Mucosa of rectum (tissue), 2 donors: ENCODE data around the gene ALK.

Source experiments
- H3K27ac ChIP-seq, 2 donors: one replicate each; pipeline ENCODE4 v1.7.0; 2013; ENCODE audit warnings: inconsistent platforms in 2 of 2, low read depth in 2 of 2, low read length in 2 of 2
- H3K27me3 ChIP-seq, 2 donors: one replicate each; pipeline ENCODE4 v1.7.0; 2013; ENCODE audit warnings: low read length in 2 of 2; ENCODE audit not compliant: control insufficient read depth in 2 of 2, insufficient read depth in 2 of 2
- H3K36me3 ChIP-seq, 2 donors: one replicate each; pipeline ENCODE4 v1.7.0; 2013; ENCODE audit warnings: low read length in 2 of 2; ENCODE audit not compliant: control insufficient read depth in 2 of 2, insufficient read depth in 2 of 2
- H3K4me1 ChIP-seq, 2 donors: one replicate each; pipeline ENCODE4 v1.7.0; 2013; ENCODE audit warnings: low read length in 2 of 2, mild to moderate bottlenecking in 1 of 2; ENCODE audit not compliant: control insufficient read depth in 2 of 2, insufficient read depth in 2 of 2
- H3K4me3 ChIP-seq, 2 donors: one replicate each; pipeline ENCODE4 v1.7.0; 2013; ENCODE audit warnings: low read length in 2 of 2
- H3K9ac ChIP-seq, 2 donors: one replicate each; pipeline ENCODE4 v1.7.0; 2013; ENCODE audit warnings: low read length in 2 of 2, low read depth in 1 of 2, mild to moderate bottlenecking in 1 of 2
- H3K9me3 ChIP-seq, 2 donors: one replicate each; pipeline ENCODE4 v1.7.0; 2013; ENCODE audit warnings: low read length in 2 of 2; ENCODE audit not compliant: control insufficient read depth in 2 of 2
- donor health status: healthy.
- donor health status: Normal muscosa, but diverticular disease.

ALK gene

DNA sequence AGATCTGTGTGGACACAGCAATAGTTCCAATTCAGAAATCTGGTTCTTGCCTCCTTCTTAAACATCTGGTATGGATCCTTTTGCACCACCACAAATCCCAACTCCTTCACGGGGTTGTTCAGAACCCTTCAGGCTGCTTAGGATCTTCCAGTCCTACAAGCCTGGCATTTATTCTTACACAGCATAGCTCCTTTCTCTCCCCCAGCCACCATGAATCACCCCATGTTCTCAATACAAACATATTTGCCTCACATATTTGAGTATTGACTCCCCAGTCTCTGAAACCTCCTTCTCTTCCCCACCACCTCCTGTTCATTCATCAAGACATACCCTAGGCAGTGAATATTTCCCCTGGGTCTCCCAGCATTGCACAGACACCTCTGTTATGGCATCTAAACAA is 155.2 kb downstream of the ALK start:
- Histone ChIP-seq H3K4me1 (no peaks in the 10 kb centered on the region), H3K27ac (no peak overlapping the region), H3K9ac (no peak overlapping the region), H3K9me3 (no peaks in the 10 kb centered on the region), H3K27me3 (no peaks in the 10 kb centered on the region), H3K4me3 (no peak overlapping the region), H3K36me3 (no peaks in the 10 kb centered on the region)

DNA sequence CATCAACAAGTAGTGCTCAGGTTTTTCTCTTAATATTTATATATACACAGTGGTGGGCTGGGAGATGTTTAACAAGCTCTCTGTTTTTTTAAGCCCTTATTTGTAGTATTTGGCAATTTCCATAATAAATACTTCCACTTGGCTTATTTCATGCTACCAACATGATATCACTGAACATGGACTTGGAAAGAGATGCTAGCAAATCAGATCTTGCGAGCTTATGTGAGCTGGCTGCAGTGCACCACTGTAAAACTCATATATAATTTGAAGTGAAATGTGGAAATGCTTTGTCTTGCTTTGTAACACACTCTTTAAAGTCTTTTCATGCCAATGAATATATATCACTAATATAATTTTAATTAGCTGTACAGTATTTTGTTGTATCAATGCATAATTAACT is 155.7 kb downstream of the ALK start:
- Histone ChIP-seq H3K36me3 (no peaks in the 10 kb centered on the region), H3K27me3 (no peaks in the 10 kb centered on the region), H3K9ac (no peak overlapping the region), H3K27ac (no peak overlapping the region), H3K9me3 (no peaks in the 10 kb centered on the region), H3K4me1 (no peaks in the 10 kb centered on the region), H3K4me3 (no peak overlapping the region)

DNA sequence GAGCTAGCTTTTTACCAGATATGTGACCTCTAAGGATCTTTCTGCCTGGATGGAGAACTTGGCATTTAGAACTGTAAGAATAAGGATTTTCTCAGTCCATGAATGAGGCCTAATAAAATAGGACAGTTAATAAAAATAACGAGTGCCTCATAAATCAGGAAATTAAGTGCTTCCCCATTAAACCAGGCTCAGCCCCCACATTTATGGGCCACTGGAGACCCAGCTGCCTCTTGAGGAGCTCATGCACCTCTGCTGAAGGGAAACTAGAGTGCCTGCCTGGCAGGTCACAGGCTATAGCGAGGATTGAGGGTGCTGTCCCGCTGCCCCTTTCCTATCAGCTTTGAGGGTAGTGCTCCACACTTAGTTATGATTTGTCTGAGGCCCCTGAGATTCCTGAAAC is 158.0 kb downstream of the ALK start:
- H3K9ac ChIP-seq, result no peak overlapping the region
- H3K36me3 ChIP-seq, result no peaks in the 10 kb centered on the region
- no peak overlapping the region for H3K4me3 ChIP-seq
- H3K27me3 ChIP-seq, result no peaks in the 10 kb centered on the region
- H3K9me3 ChIP-seq, result no peaks in the 10 kb centered on the region
- H3K4me1 ChIP-seq, result no peaks in the 10 kb centered on the region
- H3K27ac ChIP-seq, result no peak overlapping the region

GRCh38 chr2:29762239-29762638 is 159.1 kb downstream of the ALK start:
- Histone ChIP-seq H3K9ac (no peak overlapping the region), H3K36me3 (no peaks in the 10 kb centered on the region), H3K27ac (no peak overlapping the region), H3K4me3 (no peak overlapping the region), H3K27me3 (no peaks in the 10 kb centered on the region), H3K9me3 (no peaks in the 10 kb centered on the region), H3K4me1 (no peaks in the 10 kb centered on the region)

- H3K27ac ChIP-seq, result no peak overlapping the region
- no peaks in the 10 kb centered on the region for H3K9me3 ChIP-seq
- no peak overlapping the region for H3K9ac ChIP-seq
- H3K4me3 ChIP-seq, result no peak overlapping the region
- H3K36me3 ChIP-seq, result no peaks in the 10 kb centered on the region
- H3K27me3 ChIP-seq, result no peaks in the 10 kb centered on the region
- no peaks in the 10 kb centered on the region for H3K4me1 ChIP-seq
Measured at GRCh38 chr2:29761278-29761677, 160.1 kb downstream of the ALK start.

DNA sequence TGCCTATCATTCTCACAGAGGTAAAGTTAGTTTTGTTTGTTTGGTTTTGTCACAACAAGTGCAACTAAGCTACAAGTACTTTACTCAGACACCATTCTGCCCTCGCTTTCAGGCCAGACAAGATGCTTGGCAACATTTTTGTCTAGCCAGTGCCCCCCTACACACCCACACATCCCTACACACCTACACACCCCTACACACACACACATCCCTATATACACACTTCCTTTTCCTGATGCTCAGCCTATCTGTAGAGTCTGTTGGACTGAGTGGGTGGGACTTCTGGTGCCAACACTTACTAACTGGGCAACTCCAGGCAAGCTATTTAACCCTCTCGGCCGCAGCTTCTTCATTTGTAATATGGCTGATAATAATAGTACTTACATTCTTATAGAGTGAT is 161.4 kb downstream of the ALK start:
- Histone ChIP-seq H3K27me3 (no peaks in the 10 kb centered on the region), H3K4me1 (no peaks in the 10 kb centered on the region), H3K27ac (no peak overlapping the region), H3K36me3 (no peaks in the 10 kb centered on the region), H3K9me3 (no peaks in the 10 kb centered on the region), H3K9ac (no peak overlapping the region), H3K4me3 (no peak overlapping the region)

- no peak overlapping the region for H3K9ac ChIP-seq
- H3K27ac ChIP-seq, result no peak overlapping the region
- no peaks in the 10 kb centered on the region for H3K27me3 ChIP-seq
- no peaks in the 10 kb centered on the region for H3K4me1 ChIP-seq
- no peaks in the 10 kb centered on the region for H3K9me3 ChIP-seq
- no peak overlapping the region for H3K4me3 ChIP-seq
- H3K36me3 ChIP-seq, result no peaks in the 10 kb centered on the region
Measured at GRCh38 chr2:29759360-29759759, 162.0 kb downstream of the ALK start.

GRCh38 chr2:29755829-29756228 is 165.6 kb downstream of the ALK start:
- no peaks in the 10 kb centered on the region for H3K4me1 ChIP-seq
- H3K4me3 ChIP-seq, result no peak overlapping the region
- no peaks in the 10 kb centered on the region for H3K9me3 ChIP-seq
- H3K27ac ChIP-seq, result no peak overlapping the region
- no peak overlapping the region for H3K9ac ChIP-seq
- no peaks in the 10 kb centered on the region for H3K27me3 ChIP-seq
- no peaks in the 10 kb centered on the region for H3K36me3 ChIP-seq

DNA sequence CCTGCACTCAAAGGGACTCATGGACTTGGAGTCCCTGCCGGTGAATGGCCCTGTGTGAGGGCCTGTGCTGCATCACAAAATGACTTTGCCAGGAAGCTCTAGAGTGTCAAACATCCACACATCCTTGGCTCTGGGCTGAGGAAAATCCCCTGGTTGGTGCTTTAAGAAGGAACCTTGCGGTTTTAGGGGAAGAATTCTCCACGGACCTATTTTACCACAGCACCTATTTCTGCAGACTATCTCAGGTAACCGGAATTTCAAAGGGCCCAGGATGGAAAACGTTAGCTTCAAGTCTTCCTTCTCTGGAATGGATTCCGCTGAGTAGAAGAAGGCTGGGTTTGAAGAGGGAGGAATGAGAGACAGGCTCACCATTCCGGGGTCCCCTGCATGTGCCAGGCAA is 166.2 kb downstream of the ALK start:
- Histone ChIP-seq H3K27me3 (no peaks in the 10 kb centered on the region), H3K4me3 (no peak overlapping the region), H3K4me1 (no peaks in the 10 kb centered on the region), H3K36me3 (no peaks in the 10 kb centered on the region), H3K9ac (no peak overlapping the region), H3K9me3 (no peaks in the 10 kb centered on the region), H3K27ac (no peak overlapping the region)

DNA sequence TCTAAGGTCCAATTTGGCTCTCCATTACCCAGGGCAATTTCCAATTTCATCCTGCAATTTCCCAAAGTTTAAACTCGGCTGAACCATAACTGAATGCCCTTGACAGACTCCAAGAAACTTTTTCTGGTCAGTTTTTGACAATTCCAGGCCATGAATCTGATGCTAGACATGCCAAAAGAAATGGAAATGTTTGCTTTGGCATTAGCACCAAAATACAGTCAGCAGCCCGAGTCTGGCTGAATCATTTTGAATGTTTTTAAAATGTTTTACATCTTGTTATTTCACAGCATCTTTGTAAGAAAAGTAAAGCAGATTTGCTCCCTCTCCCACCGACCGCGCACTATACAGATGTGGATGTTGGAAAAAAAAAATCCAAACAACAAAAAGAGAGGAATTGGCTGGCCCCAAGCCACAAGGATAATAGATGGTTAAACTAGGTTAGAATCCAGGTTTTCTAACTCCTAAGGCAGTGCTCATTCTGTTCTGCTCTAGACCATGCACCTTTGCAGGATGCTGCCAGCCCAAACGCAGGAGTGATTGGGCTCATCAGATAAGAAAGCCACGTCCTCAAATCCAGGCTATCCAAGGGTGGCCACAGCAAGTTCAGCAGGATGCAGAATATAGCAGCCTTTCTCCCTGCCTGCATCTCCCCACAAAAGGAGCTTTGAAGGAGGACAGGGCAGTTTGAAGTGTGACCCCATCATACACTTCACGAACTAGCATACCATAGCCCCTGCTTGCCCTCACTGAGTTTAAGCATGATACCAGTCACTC is 167.5 kb downstream of the ALK start:
- Histone ChIP-seq H3K36me3 (no peaks in the 10 kb centered on the region), H3K9me3 (no peaks in the 10 kb centered on the region), H3K4me3 (no peak overlapping the region), H3K27me3 (no peaks in the 10 kb centered on the region), H3K27ac (no peak overlapping the region), H3K4me1 (no peaks in the 10 kb centered on the region), H3K9ac (no peak overlapping the region)

DNA sequence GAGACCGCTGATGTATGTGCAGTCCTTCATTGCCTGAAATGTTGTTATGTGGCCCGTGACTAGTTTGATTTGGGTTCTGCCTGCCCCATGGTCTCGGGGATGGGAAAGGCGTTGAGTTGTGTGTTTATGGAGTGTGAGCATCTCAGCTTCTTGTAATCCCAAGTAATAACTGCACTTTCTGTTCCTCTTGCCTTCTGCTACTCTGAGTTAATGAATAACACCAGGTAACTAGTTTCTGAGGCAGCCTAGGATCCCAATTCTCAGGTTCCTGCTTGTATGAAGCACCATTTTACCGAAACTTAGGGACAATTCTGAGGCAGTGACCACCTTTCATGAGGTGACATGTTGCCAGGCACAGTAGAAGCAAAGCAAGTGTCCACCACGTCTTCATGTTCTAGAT is 170.0 kb downstream of the ALK start:
- no peak overlapping the region for H3K4me3 ChIP-seq
- H3K4me1 ChIP-seq, result no peaks in the 10 kb centered on the region
- H3K27me3 ChIP-seq, result no peaks in the 10 kb centered on the region
- H3K27ac ChIP-seq, result no peak overlapping the region
- H3K9ac ChIP-seq, result no peak overlapping the region
- no peaks in the 10 kb centered on the region for H3K36me3 ChIP-seq
- no peaks in the 10 kb centered on the region for H3K9me3 ChIP-seq
